Heart left ventricle (tissue), 16 donors: ENCODE data around the gene ABHD17A. TPM values are rescaled to one million over a fixed set of nuclear protein-coding genes. Genes with fewer than 3 reads are reported as not detected.

ENCODE experiments used
- ATAC-seq, 4 donors: fragments of 200-7000 bp; cut with Tn5 transposase; one replicate each; pipeline ENCODE4 v1.9.1; 2020 to 2022; ENCODE audit warnings: moderate library complexity in 4 of 4, mild to moderate bottlenecking in 3 of 4, moderate number of reproducible peaks in 1 of 4
- DNase-seq, 5 donors: peaks; one replicate each; pipeline ENCODE4 v3.0.0-alpha.2; 2020
- H3K27ac ChIP-seq, 12 donors: fragments of 200-600 bp; sonication (generic) in 4 of 12; one replicate each; pipeline versions ENCODE4 v1.5.0 to v1.8.0; 2016 to 2022; ENCODE audit warnings: mild to moderate bottlenecking in 2 of 12
- H3K27me3 ChIP-seq, 9 donors: fragments of 200-600 bp; sonication (generic) in 2 of 9; one replicate each; pipeline versions ENCODE4 v1.5.1 to v1.8.0; 2016 to 2022; ENCODE audit warnings: mild to moderate bottlenecking in 3 of 9
- H3K36me3 ChIP-seq, 9 donors: fragments of 200-600 bp; sonication (generic) in 2 of 9; one replicate each; pipeline versions ENCODE4 v1.5.0 to v1.8.0; 2018 to 2022; ENCODE audit warnings: mild to moderate bottlenecking in 2 of 9
- H3K4me1 ChIP-seq, 12 donors: fragments of 200-600 bp; sonication (generic) in 4 of 12; one replicate each; pipeline versions ENCODE4 v1.5.0 to v1.8.0; 2016 to 2022; ENCODE audit warnings: mild to moderate bottlenecking in 3 of 12
- H3K4me3 ChIP-seq, 12 donors: fragments of 200-600 bp; sonication (generic) in 4 of 12; one replicate each; pipeline versions ENCODE4 v1.5.0 to v1.8.0; 2017 to 2022; ENCODE audit warnings: mild to moderate bottlenecking in 9 of 12, moderate library complexity in 4 of 12
- H3K9me3 ChIP-seq, 12 donors: fragments of 200-600 bp; sonication (generic) in 4 of 12; one replicate each; pipeline versions ENCODE4 v1.5.0 to v1.8.0; 2016 to 2022; ENCODE audit warnings: mild to moderate bottlenecking in 1 of 12
- CTCF ChIP-seq, 12 donors: fragments of 200-600 bp; sonication (generic) in 4 of 12; IDR thresholded peaks; one replicate each; pipeline versions ENCODE4 v1.5.0 to v1.8.0; 2018 to 2022; ENCODE audit warnings: antibody characterized with exemption in 12 of 12, mild to moderate bottlenecking in 5 of 12
- POLR2A ChIP-seq, 2 donors: fragments of 450-650 bp; IDR thresholded peaks; one replicate each; pipeline ENCODE4 v1.6.1; 2017; ENCODE audit warnings: antibody characterized with exemption in 2 of 2, mild to moderate bottlenecking in 2 of 2, moderate library complexity in 2 of 2
- WGBS, 4 donors: extraction: QIAGEN DNeasy Blood & Tissue Kit in 2 of 4; methylation state at CpG; one replicate each; pipeline versions ENCODE4 v1.1.5 to v1.1.7; 2013 to 2018; 5-methylcytosine and 5-hydroxymethylcytosine counted together
- intact Hi-C, 10 donors: fragments of 100-400 bp; cut with DNase I; formaldehyde crosslinking; loops; one replicate each; pipeline versions ENCODE4 v1.11.1 to v1.14.2; 2022
- polyA plus RNA-seq, 2 donors: library from polyadenylated mRNA; stranded (reverse); fragments of 200-250 nt; gene quantifications; one replicate each; pipeline ENCODE4 v1.2.3, GENCODE V29; 2013
- total RNA-seq, 9 donors: library from RNA; depleted of rRNA in 2 of 9; stranded (reverse); fragments of >200 nt in 2 of 9; fragmentation: NEBNext Ultra II Directional in 3 of 9; extraction: Animal tissue kit (Norgen Biotek cat#: 25700) in 3 of 9; gene quantifications; one replicate each; pipeline versions ENCODE4 v1.1.0 to v1.2.4, GENCODE V29; 2016 to 2023
- donor health status: ischemic (EF 13 %, LVEDD 7.1; RV severe dilation, severe dysfunction).
- donor health status: healthy with polysubstance abuse.
- donor health status: DM: no; HTN: yes; CAD: no.
- donor health status: DM: no; HTN: no; CAD: no.
- donor health status: ischemic (EF 25% LVEDD 6.9; RV normal size, moderate dysfunction).
- donor health status: ischemic (EF 25% LVEDD 5.7; RV mildly dilated, moderate dysfunction).
- donor health status: healthy.
- donor health status: DM: yes; HTN: yes; CAD: no.
- donor health status: ischemic (EF 35%, LVEDD 5.7; RV mildly dilated, moderate dysfunction).
- donor health status: nonischemic (EF 11% LVEDD 7.7; RV severe dilation, severe dysfunction).
- donor health status: DM: yes; HTN: yes; CAD: no.
- donor health status: PGD.
- donor health status: ischemic (EF 29% LVEDD 5.4; RV normal size, mild dysfunction).
- donor health status: nonischemic (EF 23%, LVEDD 6.1; RV moderate dilation, normal function).

ABHD17A gene
- total and polyA plus RNA-seq, 11 donors, result 48.5 to 121 (median 59.2) TPM

DNA sequence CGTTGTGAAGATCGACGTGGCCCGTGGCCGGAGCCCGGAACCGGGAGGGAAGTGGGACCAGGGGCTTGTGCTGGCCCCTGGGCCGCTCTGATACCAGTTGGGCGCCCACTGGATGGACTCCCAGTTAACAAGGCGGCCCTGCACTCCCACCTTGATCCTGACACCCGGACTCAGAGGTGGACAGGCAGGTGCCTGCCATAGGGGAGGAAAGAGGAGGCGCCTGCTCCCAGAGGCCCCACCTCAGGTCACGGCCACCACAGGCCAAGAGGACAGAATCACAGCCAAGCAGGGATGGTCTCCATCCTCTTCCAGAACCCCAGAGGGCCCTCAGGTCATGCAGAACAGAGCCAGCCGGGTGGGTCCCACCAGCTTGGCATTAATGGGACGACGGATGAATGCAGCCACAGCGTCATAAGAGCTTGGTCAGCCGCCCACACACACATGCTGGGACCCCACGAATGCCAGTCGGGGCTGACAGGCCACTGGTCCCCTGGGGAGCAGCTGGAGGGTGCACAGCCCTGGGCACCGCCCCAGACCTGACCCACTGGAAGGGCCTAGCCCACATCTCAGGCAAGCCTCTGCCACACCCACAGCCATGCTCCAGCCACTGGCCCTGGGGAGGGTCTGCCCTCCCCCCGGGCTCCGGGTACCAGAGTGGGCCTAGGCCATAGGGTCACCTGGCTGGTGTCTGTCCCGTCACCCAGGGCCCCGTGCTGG, 12.3 kb downstream of the ABHD17A start:
- Histone ChIP-seq H3K9me3 (no peaks in the 10 kb centered on the region), H3K27me3 (no peaks in the 10 kb centered on the region), H3K4me1 (peaks cover 11 to 53% (median 41%) of the 10 kb centered on the region in 12 donors), H3K36me3 (peaks cover 0 to 17% (median 10%) of the 10 kb centered on the region in 9 donors), H3K27ac (peak overlapping the region; percentile 87 to 98 (median 94)), H3K4me3 (peak overlapping the region in 10 of 12 donors; percentile 0 to 100 (median 90))
- TF ChIP-seq CTCF (IDR thresholded peaks at IDR 0.05) (no peak), POLR2A (IDR thresholded peaks at IDR 0.05) (no peak)
- ATAC-seq, result peak in 2 of 4 donors; percentile 3 to 5
- 64 to 78% (median 70%) methylated on average over 9 to 25 of the region's 25 CpGs for WGBS, 4 donors
- intact Hi-C loops, result no loop called here
- DNase-seq, result no peak

DNA sequence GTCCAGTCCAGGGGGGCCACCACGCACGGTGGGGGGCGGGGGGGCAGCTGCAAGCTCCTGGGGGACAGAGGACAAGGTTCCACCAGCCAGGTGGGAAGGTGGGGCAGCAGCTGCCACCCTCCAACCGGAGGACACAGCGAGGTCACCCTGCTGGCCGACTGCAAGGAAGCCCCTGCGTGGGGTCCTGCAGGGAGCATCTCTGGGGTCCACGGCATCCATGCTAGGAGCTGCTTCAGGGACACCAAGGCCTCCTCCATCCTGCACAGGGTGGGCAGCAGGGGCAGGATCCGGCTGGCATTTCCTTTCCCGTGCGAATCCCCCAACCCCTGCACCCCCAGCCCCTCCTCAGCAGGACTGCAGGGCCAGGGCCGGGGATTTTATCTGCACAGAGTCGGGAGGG, 13.7 kb downstream of the ABHD17A start:
- WGBS, 4 donors, result 89 to 95% (median 93%) methylated on average over 7 to 13 of the region's 13 CpGs

GRCh38 chr19:1871140-1871597, 14.1 kb downstream of the ABHD17A start:
- WGBS, 4 donors, result 85 to 89% (median 88%) methylated on average over 15 of the region's 15 CpGs
- DNase-seq (no peak), ATAC-seq (no peak)
- intact Hi-C loops, result no loop called here
- Histone ChIP-seq H3K9me3 (no peaks in the 10 kb centered on the region), H3K4me1 (peaks cover 7 to 45% (median 34%) of the 10 kb centered on the region in 12 donors), H3K36me3 (peaks cover 0 to 16% (median 10%) of the 10 kb centered on the region in 9 donors), H3K27ac (no peak overlapping the region), H3K4me3 (no peak overlapping the region), H3K27me3 (no peaks in the 10 kb centered on the region)
- TF ChIP-seq CTCF (IDR thresholded peaks at IDR 0.05), result no peak
- TF ChIP-seq POLR2A (IDR thresholded peaks at IDR 0.05), result no peak

More for the DNA sequence above, 13.7 kb downstream of the ABHD17A start:
- H3K36me3 ChIP-seq, result peaks cover 0 to 16% (median 10%) of the 10 kb centered on the region in 9 donors
- DNase-seq, result no peak
- ATAC-seq, result no peak
- peak overlapping the region in 1 of 12 donors; percentile 92 for H3K27ac ChIP-seq
- H3K4me3 ChIP-seq, result no peak overlapping the region
- TF ChIP-seq POLR2A (IDR thresholded peaks at IDR 0.05), result no peak
- TF ChIP-seq CTCF (IDR thresholded peaks at IDR 0.05), result no peak
- no peaks in the 10 kb centered on the region for H3K9me3 ChIP-seq
- intact Hi-C loops, result no loop called here
- H3K27me3 ChIP-seq, result no peaks in the 10 kb centered on the region
- H3K4me1 ChIP-seq, result peaks cover 9 to 50% (median 39%) of the 10 kb centered on the region in 12 donors

DNA sequence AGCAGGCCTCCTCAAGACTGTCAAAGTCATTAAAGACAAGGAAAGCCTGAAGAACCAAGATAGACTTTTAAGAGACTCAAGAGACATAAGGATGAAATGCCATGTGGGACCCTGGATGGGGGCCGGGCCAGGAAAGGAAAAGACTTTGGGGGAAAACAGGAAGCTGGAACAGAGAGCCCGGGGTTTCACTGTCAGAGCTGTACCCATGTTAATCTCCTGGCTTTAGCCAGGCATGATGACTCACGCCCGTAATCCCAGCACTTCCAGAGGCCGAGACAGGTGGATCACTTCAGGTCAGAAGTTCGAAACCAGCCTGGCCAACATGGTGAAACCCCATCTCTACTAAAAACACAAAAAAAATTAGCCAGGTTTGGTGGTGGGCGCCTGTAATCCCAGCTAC, 16.3 kb downstream of the ABHD17A start:
- Histone ChIP-seq H3K4me1 (peaks cover 7 to 40% (median 27%) of the 10 kb centered on the region in 12 donors), H3K4me3 (no peak overlapping the region), H3K27ac (peak overlapping the region in 1 of 12 donors; percentile 11), H3K27me3 (no peaks in the 10 kb centered on the region), H3K9me3 (no peaks in the 10 kb centered on the region), H3K36me3 (peaks cover 0 to 16% (median 10%) of the 10 kb centered on the region in 9 donors)
- no peak for TF ChIP-seq POLR2A (IDR thresholded peaks at IDR 0.05)
- TF ChIP-seq CTCF (IDR thresholded peaks at IDR 0.05), result no peak
- no peak for ATAC-seq
- WGBS, 4 donors, result 80 to 88% (median 83%) methylated on average over 7 of the region's 7 CpGs
- intact Hi-C loops, result loop anchor here in 1 of 10 donors (10.0 kb wide), 1 partner anchor 196 kb away; no protein-coding TSS in a partner anchor
- DNase-seq, result no peak
